HFF-Myc (cell line): ENCODE results near the gene ADPRS.

ENCODE experiments used
- DNase-seq: peaks from one replicate; pipeline ENCODE4 v3.0.0-alpha.2; 2011; ENCODE audit warnings: low read depth; ENCODE audit errors: extremely low read depth
- H3K4me3 ChIP-seq: replicated peaks from 2 replicates; pipeline ENCODE4 v1.5.1; 2011; ENCODE audit warnings: low read depth, mild to moderate bottlenecking, control low read depth, low read length
- TF ChIP-seq, protein P1 (sequence below): IDR thresholded peaks from 2 replicates; pipeline ENCODE4 v1.5.1; 2012; ENCODE audit warnings: mild to moderate bottlenecking, low read depth, low read length, control low read depth; ENCODE audit errors: missing control alignments

The ADPRS gene

DNA sequence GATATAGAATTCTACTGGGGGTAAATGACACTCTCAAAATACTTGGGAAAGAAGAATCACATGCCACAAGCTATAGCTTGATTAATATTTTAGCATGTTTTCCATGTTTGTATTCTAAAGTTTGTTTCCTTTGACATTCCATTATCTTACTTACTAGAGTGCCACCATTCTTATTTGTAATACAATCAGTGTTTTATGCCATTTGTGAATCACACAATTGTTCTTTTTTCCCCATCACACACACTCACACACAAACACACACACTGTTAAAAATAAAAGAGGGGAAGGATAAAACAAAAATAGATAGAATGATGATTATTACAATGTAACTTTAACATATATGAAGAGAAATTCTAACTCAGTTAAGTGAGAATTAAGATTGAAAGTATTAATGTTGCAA, 20.8 kb upstream of the ADPRS start:
- TF ChIP-seq, protein P1, sequence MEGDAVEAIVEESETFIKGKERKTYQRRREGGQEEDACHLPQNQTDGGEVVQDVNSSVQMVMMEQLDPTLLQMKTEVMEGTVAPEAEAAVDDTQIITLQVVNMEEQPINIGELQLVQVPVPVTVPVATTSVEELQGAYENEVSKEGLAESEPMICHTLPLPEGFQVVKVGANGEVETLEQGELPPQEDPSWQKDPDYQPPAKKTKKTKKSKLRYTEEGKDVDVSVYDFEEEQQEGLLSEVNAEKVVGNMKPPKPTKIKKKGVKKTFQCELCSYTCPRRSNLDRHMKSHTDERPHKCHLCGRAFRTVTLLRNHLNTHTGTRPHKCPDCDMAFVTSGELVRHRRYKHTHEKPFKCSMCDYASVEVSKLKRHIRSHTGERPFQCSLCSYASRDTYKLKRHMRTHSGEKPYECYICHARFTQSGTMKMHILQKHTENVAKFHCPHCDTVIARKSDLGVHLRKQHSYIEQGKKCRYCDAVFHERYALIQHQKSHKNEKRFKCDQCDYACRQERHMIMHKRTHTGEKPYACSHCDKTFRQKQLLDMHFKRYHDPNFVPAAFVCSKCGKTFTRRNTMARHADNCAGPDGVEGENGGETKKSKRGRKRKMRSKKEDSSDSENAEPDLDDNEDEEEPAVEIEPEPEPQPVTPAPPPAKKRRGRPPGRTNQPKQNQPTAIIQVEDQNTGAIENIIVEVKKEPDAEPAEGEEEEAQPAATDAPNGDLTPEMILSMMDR: no peak
- DNase-seq: no peak
- no peak overlapping the region for H3K4me3 ChIP-seq

DNA sequence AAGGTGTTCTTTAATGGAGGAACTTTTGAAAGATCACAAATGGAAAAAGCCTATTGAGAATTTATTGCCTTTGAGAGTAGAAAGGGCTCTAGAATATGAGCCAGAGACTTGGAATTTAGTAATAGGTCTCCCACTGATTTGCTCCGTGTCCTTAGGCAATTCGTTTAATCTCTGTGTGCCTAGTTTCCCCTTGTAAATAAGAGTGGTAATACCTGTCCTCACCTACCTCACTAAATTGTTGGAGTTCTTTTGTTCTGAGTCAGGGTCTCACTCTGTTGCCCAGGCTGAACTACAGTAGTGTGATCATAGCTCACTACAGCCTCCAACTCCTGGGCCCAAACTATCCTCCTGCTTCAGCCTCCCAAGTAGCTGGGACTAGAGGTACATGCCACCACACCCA, 19.8 kb upstream of the ADPRS start:
- no peak overlapping the region for H3K4me3 ChIP-seq
- TF ChIP-seq, protein P1: no peak
- DNase-seq: no peak

DNA sequence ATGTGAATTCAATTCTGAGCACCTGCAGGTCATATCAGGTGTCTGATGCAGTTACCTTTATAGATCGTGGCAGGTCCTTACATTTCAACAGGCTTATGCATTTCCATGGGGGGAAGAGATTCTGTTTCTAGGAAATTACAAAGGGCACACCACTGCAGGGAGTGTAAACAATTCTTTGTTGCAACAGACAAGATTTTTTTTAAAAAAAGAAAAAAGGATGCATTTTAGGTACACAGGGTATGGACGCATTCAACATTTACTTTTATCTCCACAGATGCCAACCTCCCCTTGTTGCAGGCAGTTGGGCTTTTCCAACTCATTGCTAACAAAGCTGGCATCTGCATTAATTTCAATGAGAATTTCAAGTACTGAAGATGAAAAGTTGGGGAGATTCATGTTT, 18.3 kb upstream of the ADPRS start:
- H3K4me3 ChIP-seq: no peak overlapping the region
- no peak for DNase-seq
- TF ChIP-seq, protein P1: no peak

DNA sequence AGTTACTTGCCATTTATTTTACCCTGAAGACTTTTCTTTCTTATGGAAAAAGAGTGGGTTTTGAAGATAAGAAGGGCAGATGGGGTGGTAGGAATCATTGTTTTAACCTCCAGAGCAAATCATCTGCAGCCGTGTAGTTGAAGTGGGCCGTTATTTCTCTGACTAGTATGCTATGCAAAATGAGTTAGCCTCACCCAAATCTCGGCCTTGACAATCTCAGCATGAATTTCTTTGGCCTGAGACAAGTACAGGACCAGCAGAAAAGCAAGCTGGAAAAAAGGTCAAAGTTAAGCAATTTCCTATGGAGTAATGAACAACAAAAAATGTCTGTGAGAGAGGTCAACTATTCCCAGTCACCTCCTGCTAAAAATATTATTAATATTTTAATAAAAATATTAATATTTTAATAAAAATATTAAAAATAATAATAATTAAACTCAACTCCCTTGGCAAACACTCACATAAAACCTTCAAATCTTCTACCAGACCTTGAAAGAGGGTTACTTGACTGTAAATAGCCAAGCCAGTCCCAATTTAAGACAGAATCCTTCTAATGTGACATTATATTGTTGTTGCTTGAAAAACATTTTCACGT, 11.6 kb upstream of the ADPRS start:
- DNase-seq: no peak
- TF ChIP-seq, protein P1: no peak
- H3K4me3 ChIP-seq: no peak overlapping the region

DNA sequence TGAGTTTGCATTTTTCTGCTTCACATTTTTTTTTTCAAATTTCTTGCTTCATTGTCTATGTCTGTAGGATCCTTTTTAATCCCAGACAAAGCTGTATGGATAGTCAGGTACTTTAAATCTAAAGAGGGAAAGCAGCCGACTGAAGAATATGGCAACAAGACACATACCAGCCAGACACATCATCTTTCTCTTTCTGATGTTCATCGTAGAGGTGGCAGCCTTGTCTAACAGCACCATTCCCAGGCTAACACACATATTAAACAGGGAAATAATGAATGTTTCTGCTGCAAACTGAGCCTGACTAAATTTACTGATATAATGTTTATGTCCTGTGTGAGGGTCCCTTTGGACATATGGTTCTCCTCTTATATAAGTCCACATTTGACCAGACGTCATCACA, 8.5 kb upstream of the ADPRS start:
- TF ChIP-seq, protein P1: no peak

DNA sequence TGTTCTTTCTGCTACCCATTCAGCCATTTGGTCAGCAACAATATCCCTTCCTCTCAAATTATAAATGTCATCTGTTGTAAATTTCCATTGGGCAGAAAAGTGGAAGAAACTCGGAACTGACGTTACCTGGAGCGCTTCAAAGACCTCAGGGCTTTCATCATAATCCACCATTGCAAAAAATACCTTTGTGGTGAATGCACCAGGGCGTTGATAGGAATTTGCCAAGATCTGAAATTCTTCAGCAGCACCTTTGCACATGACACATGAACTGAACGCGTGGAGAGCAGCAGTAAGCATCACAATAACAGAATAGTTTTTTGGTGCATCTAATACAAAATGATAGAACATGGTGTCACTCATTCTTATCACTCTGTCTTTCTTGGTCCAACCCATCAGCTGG, 7.9 kb upstream of the ADPRS start:
- DNase-seq: no peak

More for the DNA sequence above, 8.5 kb upstream of the ADPRS start:
- DNase-seq: no peak
- no peak overlapping the region for H3K4me3 ChIP-seq

More for the DNA sequence above, 7.9 kb upstream of the ADPRS start:
- no peak overlapping the region for H3K4me3 ChIP-seq
- TF ChIP-seq, protein P1: no peak
